K562 (cell line): ENCODE measurements around the gene NTRK3. TPM values are rescaled to one million over a fixed set of nuclear protein-coding genes. Genes with fewer than 3 reads are reported as not detected.

Experiments used
- ATAC-seq: fragments of 200-7000 bp; cut with Tn5 transposase; 3 replicates; pipeline ENCODE4 v1.9.1; 2020; ENCODE audit warnings: moderate library complexity
- BruUV-seq: library from RNA; stranded (reverse); fragments of 400-500 nt; replicated peaks from 2 replicates; lab custom pipeline; 2021; lab: Mats Ljungman, UMichigan
- CTCF ChIA-PET: fragments of 300-600 bp; formaldehyde crosslinking; extraction: SDS; loops from one replicate; lab custom pipeline; 2021; ENCODE audit warnings: low intra/inter-chr PET ratio; lab: Yijun Ruan, JAX
- POLR2A ChIA-PET: fragments of 300-600, 350-650 bp; sonication (Branson Sonifier 250); formaldehyde crosslinking; extraction: SDS; loops from one replicate; lab custom pipeline; 2021; ENCODE audit warnings: antibody characterized with exemption, inconsistent platforms; lab: Yijun Ruan, JAX
- DNase-seq, 4 experiments: peaks; one replicate each; pipeline versions ENCODE4 v3.0.0 to v3.0.0-alpha.2; 2011 to 2018; ENCODE audit warnings: low spot score in 3 of 4, mixed read lengths in 3 of 4; ENCODE audit errors: extremely low read depth in 1 of 4
- FAIRE-seq: peaks from 2 replicates; lab custom pipeline; 2011; peaks lifted over from hg19 to GRCh38; lab: Jason Lieb, UNC
- H2AFZ ChIP-seq: 2 replicates; pipeline ENCODE4 v1.6.0; 2011; ENCODE audit warnings: low read depth, low read length, control low read depth, inconsistent platforms
- H3K27ac ChIP-seq: fragments of 200-600 bp; 3 replicates; pipeline ENCODE4 v1.8.0; 2011; ENCODE audit warnings: low read depth, mild to moderate bottlenecking, control low read depth, inconsistent platforms, low read length, moderate library complexity, mixed read lengths; ENCODE audit errors: extremely low read depth
- H3K27me3 ChIP-seq, 2 experiments: fragments of 300-600 bp in 1 of 2; 2 replicates in 1 of 2; 3 replicates in 1 of 2; pipeline versions ENCODE4 v1.6.0 to v1.8.0; 2011; ENCODE audit warnings: inconsistent platforms in 2 of 2, low read length in 2 of 2, mild to moderate bottlenecking in 1 of 2, mixed read lengths in 1 of 2, moderate library complexity in 1 of 2; ENCODE audit not compliant: control insufficient read depth in 2 of 2, insufficient read depth in 2 of 2
- H3K36me3 ChIP-seq: fragments of 300-600 bp; 3 replicates; pipeline ENCODE4 v1.8.0; 2011; ENCODE audit warnings: mild to moderate bottlenecking, low read length, inconsistent platforms; ENCODE audit not compliant: control insufficient read depth, insufficient read depth
- H3K4me1 ChIP-seq, 2 experiments: fragments of 200-600 bp in 1 of 2; replicated peaks in 1 of 2; 2 replicates in 1 of 2; 3 replicates in 1 of 2; pipeline versions ENCODE4 v1.5.1 to v1.8.0; 2011; ENCODE audit warnings: inconsistent platforms in 2 of 2, low read length in 2 of 2, mild to moderate bottlenecking in 1 of 2, mixed read lengths in 1 of 2, moderate library complexity in 1 of 2; ENCODE audit not compliant: control insufficient read depth in 2 of 2, insufficient read depth in 2 of 2
- H3K4me2 ChIP-seq: 2 replicates; pipeline ENCODE4 v1.6.1; 2011; ENCODE audit warnings: low read length, control low read depth, inconsistent platforms, mixed read lengths; ENCODE audit not compliant: insufficient read depth
- H3K4me3 ChIP-seq: fragments of 200-600 bp; sonication (generic), shearing (Covaris generic); 2 replicates; pipeline ENCODE4 v1.5.1; 2016; ENCODE audit warnings: control low read depth, inconsistent platforms
- H3K79me2 ChIP-seq: fragments of 200-600 bp; 3 replicates; pipeline ENCODE4 v1.8.0; 2011; ENCODE audit warnings: low read length, inconsistent platforms; ENCODE audit not compliant: control insufficient read depth, insufficient read depth
- H3K9ac ChIP-seq, 2 experiments: 2 replicates each; pipeline versions ENCODE4 v1.6.0 to v1.6.1; 2011; ENCODE audit warnings: low read depth in 2 of 2, low read length in 2 of 2, control low read depth in 1 of 2, inconsistent platforms in 1 of 2, mild to moderate bottlenecking in 1 of 2, mixed read lengths in 1 of 2; ENCODE audit not compliant: insufficient read depth in 1 of 2
- H3K9me1 ChIP-seq: one replicate; pipeline ENCODE4 v1.6.0; 2011; ENCODE audit warnings: inconsistent platforms, mild to moderate bottlenecking, low read length, moderate library complexity; ENCODE audit not compliant: control insufficient read depth, insufficient read depth
- H3K9me3 ChIP-seq: replicated peaks from 2 replicates; pipeline ENCODE4 v1.5.1; 2011; ENCODE audit warnings: low read depth, low read length, inconsistent platforms; ENCODE audit not compliant: control insufficient read depth, insufficient read depth
- H4K20me1 ChIP-seq: replicated peaks from 2 replicates; pipeline ENCODE4 v1.6.1; 2011; ENCODE audit warnings: low read length, inconsistent platforms, mixed read lengths; ENCODE audit not compliant: control insufficient read depth, insufficient read depth
- FOXJ2 ChIP-seq: fragments of 200-800 bp; sonication (Bioruptor generic); IDR thresholded peaks from 2 replicates; pipeline ENCODE4 v1.6.1; 2016; ENCODE audit warnings: missing genetic modification characterization, missing compliant biosample characterization
- JUNB ChIP-seq: fragments of 450-650 bp; formaldehyde crosslinking; conservative IDR thresholded peaks from 2 replicates; pipeline ENCODE4 v1.4.0; 2020; ENCODE audit warnings: mild to moderate bottlenecking
- L3MBTL2 ChIP-seq: fragments of 450-650 bp; IDR thresholded peaks from 2 replicates; pipeline ENCODE4 v1.6.1; 2016; ENCODE audit warnings: mild to moderate bottlenecking, moderate library complexity
- MAFF ChIP-seq: IDR thresholded peaks from 2 replicates; pipeline ENCODE4 v1.6.1; 2012; ENCODE audit warnings: low read length, improper control_type of control experiment
- MECOM ChIP-seq: fragments of 250-450 bp; sonication (Bioruptor Pico); IDR thresholded peaks from 2 replicates; pipeline ENCODE4 v1.8.0; 2022; ENCODE audit warnings: inconsistent platforms
- MTA1 ChIP-seq: fragments of 450-650 bp; IDR thresholded peaks from 2 replicates; pipeline ENCODE4 v1.6.1; 2017; ENCODE audit warnings: borderline replicate concordance
- RAD51 ChIP-seq: fragments of 450-650 bp; IDR thresholded peaks from 2 replicates; pipeline ENCODE4 v1.7.1; 2016; ENCODE audit warnings: low read depth, mild to moderate bottlenecking, borderline replicate concordance
- RUNX1 ChIP-seq: sonication (generic); IDR thresholded peaks from 2 replicates; pipeline ENCODE4 v1.6.1; 2016; ENCODE audit warnings: antibody characterized with exemption, low read depth
- STAG1 ChIP-seq: sonication (generic); formaldehyde crosslinking; IDR thresholded peaks from 2 replicates; pipeline ENCODE4 v1.5.0; 2020; ENCODE audit warnings: missing genetic modification reagents, borderline replicate concordance
- TAF1 ChIP-seq: IDR thresholded peaks from 2 replicates; pipeline ENCODE4 v1.6.1; 2011; ENCODE audit warnings: mild to moderate bottlenecking, low read length, moderate library complexity; ENCODE audit not compliant: insufficient read depth, control insufficient read depth, severe bottlenecking; ENCODE audit errors: extremely low read depth
- ZNF184 ChIP-seq: sonication (generic); formaldehyde crosslinking; IDR thresholded peaks from 2 replicates; pipeline ENCODE4 v1.5.0; 2020; ENCODE audit warnings: missing genetic modification reagents
- ZNF699 ChIP-seq: fragments of 250-450 bp; sonication (Bioruptor Pico); IDR thresholded peaks from 2 replicates; pipeline ENCODE4 v1.8.0; 2021; ENCODE audit warnings: mild to moderate bottlenecking, moderate library complexity; ENCODE audit not compliant: insufficient replicate concordance
- WGBS: fragments of 100-300 bp; shearing (Covaris generic); methylation state at CpG from one replicate; pipeline ENCODE4 v1.1.6; 2016; ENCODE audit warnings: low coverage, mixed read lengths; ENCODE audit not compliant: insufficient coverage; ENCODE audit errors: missing lambda C conversion rate; 5-methylcytosine and 5-hydroxymethylcytosine counted together
- in situ Hi-C: fragments of 300-500 bp; cut with MboI; formaldehyde crosslinking; loops from 4 replicates; pipeline ENCODE4 v1.15.0; 2018; ENCODE audit warnings: inconsistent platforms, mixed read lengths
- intact Hi-C: fragments of 100-400 bp; cut with micrococcal nuclease; formaldehyde crosslinking; loops from 2 replicates; pipeline ENCODE4 v1.14.2; 2022
- polyA plus RNA-seq, 8 experiments: library from polyadenylated mRNA; depleted of rRNA in 4 of 8; stranded (reverse) in 5 of 8; unstranded in 3 of 8; fragments of >200 nt; fragmentation: Nextera tagmentation in 2 of 8; fragmentation: Illumina TruSeq in 1 of 8; extraction: Ambion mirVana in 2 of 8; extraction: Trizol in 1 of 8; gene quantifications; 2 replicates each; pipeline versions ENCODE4 v1.2.1 to v1.2.3, GENCODE V29; 2011 to 2014; ENCODE audit warnings: inconsistent platforms in 1 of 8, missing spikeins in 1 of 8
- total RNA-seq, 7 experiments: library from RNA; depleted of rRNA in 6 of 7; stranded (reverse); fragments of >200 nt in 6 of 7; fragmentation: Illumina TruSeq in 2 of 7; extraction: Trizol in 2 of 7; gene quantifications; 2 replicates each; pipeline versions ENCODE4 v1.2.1 to v1.2.3, GENCODE V29; 2011 to 2021; ENCODE audit warnings: low replicate concordance in 1 of 7
- TF ChIP-seq, protein P1 (sequence below): fragments of 450-650 bp; formaldehyde crosslinking; IDR thresholded peaks from 2 replicates; pipeline ENCODE4 v1.4.0; 2020; ENCODE audit warnings: mild to moderate bottlenecking, moderate library complexity
- TF ChIP-seq, protein P2 (sequence below): sonication (generic); formaldehyde crosslinking; IDR thresholded peaks from 2 replicates; pipeline ENCODE4 v1.8.1; 2022; ENCODE audit warnings: missing genetic modification reagents
- TF ChIP-seq, protein P3 (sequence below): fragments of 450-650 bp; IDR thresholded peaks from 2 replicates; pipeline ENCODE4 v1.6.1; 2017; ENCODE audit warnings: antibody characterized with exemption
- TF ChIP-seq, protein P4 (sequence below): sonication (generic); formaldehyde crosslinking; IDR thresholded peaks from 2 replicates; pipeline ENCODE4 v1.8.0; 2022; ENCODE audit warnings: mild to moderate bottlenecking, low read depth, missing genetic modification reagents

The NTRK3 gene
- total and polyA plus RNA-seq, 9 of the 15 experiments (the other 6 are each of a cell fraction or from before 2014, with no cell fraction given), result 0.11 to 0.13 TPM; not detected in 7

DNA sequence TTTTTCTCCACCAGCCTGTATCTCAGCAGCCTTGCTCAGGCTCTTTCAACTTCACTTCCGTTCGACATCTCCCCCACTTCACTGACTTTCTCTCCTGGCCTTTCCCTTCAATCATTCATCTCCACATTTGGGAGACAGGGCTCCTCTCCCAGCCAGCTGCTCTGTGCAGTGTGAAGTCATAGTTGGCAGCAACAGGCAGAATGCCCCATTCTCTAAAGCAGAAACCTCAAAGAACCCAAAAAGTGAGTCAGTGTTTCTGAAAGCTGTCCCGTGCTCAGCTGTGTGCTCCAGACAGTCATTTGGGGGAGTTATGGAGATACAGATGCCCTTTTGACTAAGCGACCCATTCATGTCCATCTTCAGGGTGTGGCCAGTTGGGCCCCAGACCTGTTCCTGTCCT lies 54.3 kb downstream of the NTRK3 start:
- H3K4me3 ChIP-seq, result no peak overlapping the region
- intact Hi-C loops (no loop called here), in situ Hi-C loops (no loop called here)
- DNase-seq, result no peak
- no peak overlapping the region for H3K9ac ChIP-seq
- FAIRE-seq, result no peak
- peaks cover 2% of the 10 kb centered on the region for H3K9me1 ChIP-seq
- H3K27ac ChIP-seq, result no peak overlapping the region
- no peaks in the 10 kb centered on the region for H3K36me3 ChIP-seq
- no peaks in the 10 kb centered on the region for H3K4me1 ChIP-seq
- no peak overlapping the region for H3K4me2 ChIP-seq
- POLR2A ChIA-PET, result no interaction called here
- CTCF ChIA-PET, result no interaction called here
- no peaks in the 10 kb centered on the region for H3K79me2 ChIP-seq
- H2AFZ ChIP-seq, result no peak overlapping the region
- TF ChIP-seq FOXJ2 (no peak), STAG1 (no peak), MTA1 (no peak), MAFF (no peak), ZNF699 (CRISPR knock-in tag) (no peak), RAD51 (no peak), L3MBTL2 (no peak), RUNX1 (no peak), ZNF184 (CRISPR knock-in tag) (no peak), JUNB (CRISPR knock-in tag) (no peak), MECOM (CRISPR knock-in tag) (no peak), TAF1 (no peak)
- TF ChIP-seq, protein P1, sequence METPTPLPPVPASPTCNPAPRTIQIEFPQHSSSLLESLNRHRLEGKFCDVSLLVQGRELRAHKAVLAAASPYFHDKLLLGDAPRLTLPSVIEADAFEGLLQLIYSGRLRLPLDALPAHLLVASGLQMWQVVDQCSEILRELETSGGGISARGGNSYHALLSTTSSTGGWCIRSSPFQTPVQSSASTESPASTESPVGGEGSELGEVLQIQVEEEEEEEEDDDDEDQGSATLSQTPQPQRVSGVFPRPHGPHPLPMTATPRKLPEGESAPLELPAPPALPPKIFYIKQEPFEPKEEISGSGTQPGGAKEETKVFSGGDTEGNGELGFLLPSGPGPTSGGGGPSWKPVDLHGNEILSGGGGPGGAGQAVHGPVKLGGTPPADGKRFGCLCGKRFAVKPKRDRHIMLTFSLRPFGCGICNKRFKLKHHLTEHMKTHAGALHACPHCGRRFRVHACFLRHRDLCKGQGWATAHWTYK (CRISPR knock-in tag), result no peak
- TF ChIP-seq, protein P2, sequence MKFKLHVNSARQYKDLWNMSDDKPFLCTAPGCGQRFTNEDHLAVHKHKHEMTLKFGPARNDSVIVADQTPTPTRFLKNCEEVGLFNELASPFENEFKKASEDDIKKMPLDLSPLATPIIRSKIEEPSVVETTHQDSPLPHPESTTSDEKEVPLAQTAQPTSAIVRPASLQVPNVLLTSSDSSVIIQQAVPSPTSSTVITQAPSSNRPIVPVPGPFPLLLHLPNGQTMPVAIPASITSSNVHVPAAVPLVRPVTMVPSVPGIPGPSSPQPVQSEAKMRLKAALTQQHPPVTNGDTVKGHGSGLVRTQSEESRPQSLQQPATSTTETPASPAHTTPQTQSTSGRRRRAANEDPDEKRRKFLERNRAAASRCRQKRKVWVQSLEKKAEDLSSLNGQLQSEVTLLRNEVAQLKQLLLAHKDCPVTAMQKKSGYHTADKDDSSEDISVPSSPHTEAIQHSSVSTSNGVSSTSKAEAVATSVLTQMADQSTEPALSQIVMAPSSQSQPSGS, result no peak
- TF ChIP-seq, protein P3, sequence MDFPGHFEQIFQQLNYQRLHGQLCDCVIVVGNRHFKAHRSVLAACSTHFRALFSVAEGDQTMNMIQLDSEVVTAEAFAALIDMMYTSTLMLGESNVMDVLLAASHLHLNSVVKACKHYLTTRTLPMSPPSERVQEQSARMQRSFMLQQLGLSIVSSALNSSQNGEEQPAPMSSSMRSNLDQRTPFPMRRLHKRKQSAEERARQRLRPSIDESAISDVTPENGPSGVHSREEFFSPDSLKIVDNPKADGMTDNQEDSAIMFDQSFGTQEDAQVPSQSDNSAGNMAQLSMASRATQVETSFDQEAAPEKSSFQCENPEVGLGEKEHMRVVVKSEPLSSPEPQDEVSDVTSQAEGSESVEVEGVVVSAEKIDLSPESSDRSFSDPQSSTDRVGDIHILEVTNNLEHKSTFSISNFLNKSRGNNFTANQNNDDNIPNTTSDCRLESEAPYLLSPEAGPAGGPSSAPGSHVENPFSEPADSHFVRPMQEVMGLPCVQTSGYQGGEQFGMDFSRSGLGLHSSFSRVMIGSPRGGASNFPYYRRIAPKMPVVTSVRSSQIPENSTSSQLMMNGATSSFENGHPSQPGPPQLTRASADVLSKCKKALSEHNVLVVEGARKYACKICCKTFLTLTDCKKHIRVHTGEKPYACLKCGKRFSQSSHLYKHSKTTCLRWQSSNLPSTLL, result no peak
- TF ChIP-seq, protein P4, sequence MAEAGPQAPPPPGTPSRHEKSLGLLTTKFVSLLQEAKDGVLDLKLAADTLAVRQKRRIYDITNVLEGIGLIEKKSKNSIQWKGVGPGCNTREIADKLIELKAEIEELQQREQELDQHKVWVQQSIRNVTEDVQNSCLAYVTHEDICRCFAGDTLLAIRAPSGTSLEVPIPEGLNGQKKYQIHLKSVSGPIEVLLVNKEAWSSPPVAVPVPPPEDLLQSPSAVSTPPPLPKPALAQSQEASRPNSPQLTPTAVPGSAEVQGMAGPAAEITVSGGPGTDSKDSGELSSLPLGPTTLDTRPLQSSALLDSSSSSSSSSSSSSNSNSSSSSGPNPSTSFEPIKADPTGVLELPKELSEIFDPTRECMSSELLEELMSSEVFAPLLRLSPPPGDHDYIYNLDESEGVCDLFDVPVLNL (CRISPR knock-in tag), result no peak
- no peaks in the 10 kb centered on the region for H4K20me1 ChIP-seq
- H3K9me3 ChIP-seq, result no peaks in the 10 kb centered on the region
- no peak for ATAC-seq
- peaks cover 3 to 17% of the 10 kb centered on the region in 2 experiments; a peak in 4 of 5 replicates for H3K27me3 ChIP-seq
- BruUV-seq, result no TSS peak
- 2% methylated on average over 4 of the region's 4 CpGs for WGBS
